Natural killer cell treated with Interleukin-12 subunit alpha and Interleukin-12 subunit beta and Interleukin-15 and Interleukin-18, amount 100 ng/mL, for 72 hours (primary cell): ENCODE results near the gene TCERG1L. TPM values are rescaled to one million over a fixed set of nuclear protein-coding genes. Genes with fewer than 3 reads are reported as not detected.
"Not testable (repeated sequence)": the region's sequence is repeated elsewhere in the genome, so short reads cannot be mapped to it uniquely, and the experiment has no call there.

ENCODE experiments used
- ATAC-seq, 2 donors: fragments of 150-1000 bp; cut with Tn5 transposase in 1 of 2; sonication (Bioruptor Pico), chemical (Tn5 transposase) in 1 of 2; 2 replicates each; pipeline ENCODE4 v1.10.0; 2021
- DNase-seq: peaks from one replicate; pipeline ENCODE4 v3.0.0; 2022; ENCODE audit warnings: low spot score
- H3K27ac Mint-ChIP-seq, 2 donors: 1 replicate in 1 of 2; 2 replicates in 1 of 2; pipeline ENCODE4 v1.8.0; 2022; ENCODE audit warnings: mixed read lengths in 2 of 2, mild to moderate bottlenecking in 1 of 2, moderate library complexity in 1 of 2
- H3K27me3 Mint-ChIP-seq, 2 donors: 1 replicate in 1 of 2; 2 replicates in 1 of 2; pipeline ENCODE4 v1.8.0; 2022; ENCODE audit warnings: mixed read lengths in 2 of 2
- H3K36me3 Mint-ChIP-seq: one replicate; pipeline ENCODE4 v1.8.0; 2022; ENCODE audit warnings: mixed read lengths
- H3K4me1 Mint-ChIP-seq, 2 donors: 1 replicate in 1 of 2; 2 replicates in 1 of 2; pipeline ENCODE4 v1.8.0; 2022; ENCODE audit warnings: low read depth in 2 of 2, mixed read lengths in 2 of 2, mild to moderate bottlenecking in 1 of 2
- H3K4me3 Mint-ChIP-seq: one replicate; pipeline ENCODE4 v1.8.0; 2022; ENCODE audit warnings: mixed read lengths
- H3K9me3 Mint-ChIP-seq: 2 replicates; pipeline ENCODE4 v1.8.0; 2022; ENCODE audit warnings: mixed read lengths
- total RNA-seq, 2 donors: library from RNA; stranded (reverse); gene quantifications; one replicate each; pipeline ENCODE4 v1.2.3, GENCODE V29; 2022

TCERG1L gene
- total RNA-seq, 2 donors from 2014 or later = 0.10 to 0.81 TPM

GRCh38 chr10:131187274-131187673 lies 124.2 kb downstream of the TCERG1L start:
- Mint-ChIP-seq H3K36me3 (no peaks in the 10 kb centered on the region), H3K4me1 (no peaks in the 10 kb centered on the region), H3K27ac (no peak overlapping the region), H3K9me3 (no peaks in the 10 kb centered on the region), H3K27me3 (peaks cover 0 to 32% of the 10 kb centered on the region in 2 donors), H3K4me3 (no peak overlapping the region)
- DNase-seq (no peak), ATAC-seq (no peak)

- Mint-ChIP-seq H3K36me3 (no peaks in the 10 kb centered on the region), H3K9me3 (no peaks in the 10 kb centered on the region), H3K27me3 (peaks cover 0 to 32% of the 10 kb centered on the region in 2 donors), H3K4me3 (no peak overlapping the region), H3K4me1 (no peaks in the 10 kb centered on the region), H3K27ac (no peak overlapping the region)
- ATAC-seq = no peak
- no peak for DNase-seq
These were observed 124.8 kb downstream of the TCERG1L start for GRCh38 chr10:131186547-131187253.

- Mint-ChIP-seq H3K9me3 (no peaks in the 10 kb centered on the region), H3K4me3 (no peak overlapping the region), H3K27ac (no peak overlapping the region), H3K36me3 (no peaks in the 10 kb centered on the region), H3K27me3 (peaks cover 4 to 11% of the 10 kb centered on the region in 2 donors), H3K4me1 (no peaks in the 10 kb centered on the region)
- ATAC-seq (no peak), DNase-seq (no peak)
These were observed 127.0 kb downstream of the TCERG1L start for GRCh38 chr10:131184503-131184902.

- Mint-ChIP-seq H3K36me3 (no peaks in the 10 kb centered on the region), H3K9me3 (no peaks in the 10 kb centered on the region), H3K4me1 (no peaks in the 10 kb centered on the region), H3K27ac (no peak overlapping the region), H3K4me3 (no peak overlapping the region), H3K27me3 (peaks cover 4 to 8% of the 10 kb centered on the region in 2 donors)
- no peak for ATAC-seq
- no peak for DNase-seq
These were observed 127.9 kb downstream of the TCERG1L start for GRCh38 chr10:131183546-131184045.

- DNase-seq (no peak), ATAC-seq (peak in 1 of 2 donors; percentile 4)
- no peaks in the 10 kb centered on the region for H3K9me3 Mint-ChIP-seq
- H3K4me3 Mint-ChIP-seq = no peak overlapping the region
- no peaks in the 10 kb centered on the region for H3K4me1 Mint-ChIP-seq
- H3K27ac Mint-ChIP-seq = no peak overlapping the region
- no peaks in the 10 kb centered on the region for H3K36me3 Mint-ChIP-seq
- H3K27me3 Mint-ChIP-seq = peaks cover 4 to 8% of the 10 kb centered on the region in 2 donors
These were observed 130.1 kb downstream of the TCERG1L start for GRCh38 chr10:131181456-131181855.

GRCh38 chr10:131180740-131181415 lies 130.6 kb downstream of the TCERG1L start:
- Mint-ChIP-seq H3K36me3 (no peaks in the 10 kb centered on the region), H3K27ac (no peak overlapping the region), H3K27me3 (peaks cover 4 to 8% of the 10 kb centered on the region in 2 donors), H3K4me1 (no peaks in the 10 kb centered on the region), H3K4me3 (no peak overlapping the region), H3K9me3 (no peaks in the 10 kb centered on the region)
- ATAC-seq (peak in 1 of 2 donors; percentile 22), DNase-seq (no peak)

- H3K4me1 Mint-ChIP-seq = no peaks in the 10 kb centered on the region
- H3K27me3 Mint-ChIP-seq = peaks cover 4 to 8% of the 10 kb centered on the region in 2 donors
- no peaks in the 10 kb centered on the region for H3K36me3 Mint-ChIP-seq
- no peak overlapping the region for H3K27ac Mint-ChIP-seq
- H3K9me3 Mint-ChIP-seq = peaks cover 4% of the 10 kb centered on the region
- ATAC-seq (no peak), DNase-seq (no peak)
- no peak overlapping the region for H3K4me3 Mint-ChIP-seq
These were observed 131.4 kb downstream of the TCERG1L start for GRCh38 chr10:131180086-131180485.

GRCh38 chr10:131179361-131179760 lies 132.2 kb downstream of the TCERG1L start:
- no peak overlapping the region for H3K27ac Mint-ChIP-seq
- DNase-seq = no peak
- H3K36me3 Mint-ChIP-seq = no peaks in the 10 kb centered on the region
- no peak for ATAC-seq
- H3K27me3 Mint-ChIP-seq = peaks cover 4 to 8% of the 10 kb centered on the region in 2 donors
- no peak overlapping the region for H3K4me3 Mint-ChIP-seq
- H3K4me1 Mint-ChIP-seq = no peaks in the 10 kb centered on the region
- H3K9me3 Mint-ChIP-seq = peaks cover 4% of the 10 kb centered on the region

- ATAC-seq (no peak), DNase-seq (no peak)
- Mint-ChIP-seq H3K9me3 (peaks cover 4% of the 10 kb centered on the region), H3K4me3 (no peak overlapping the region), H3K27ac (no peak overlapping the region), H3K4me1 (no peaks in the 10 kb centered on the region), H3K36me3 (no peaks in the 10 kb centered on the region), H3K27me3 (peaks cover 1 to 4% of the 10 kb centered on the region in 2 donors)
These were observed 132.8 kb downstream of the TCERG1L start for GRCh38 chr10:131178521-131179331.

- Mint-ChIP-seq H3K4me1 (no peaks in the 10 kb centered on the region), H3K27ac (no peak overlapping the region), H3K27me3 (peaks cover 0 to 4% of the 10 kb centered on the region in 2 donors), H3K4me3 (no peak overlapping the region), H3K9me3 (peaks cover 4% of the 10 kb centered on the region), H3K36me3 (no peaks in the 10 kb centered on the region)
- no peak for DNase-seq
- no peak for ATAC-seq
These were observed 133.8 kb downstream of the TCERG1L start for GRCh38 chr10:131177431-131178327.

GRCh38 chr10:131176907-131177306 lies 134.6 kb downstream of the TCERG1L start:
- Mint-ChIP-seq H3K4me3 (no peak overlapping the region), H3K27me3 (peaks cover 0 to 4% of the 10 kb centered on the region in 2 donors), H3K27ac (no peak overlapping the region), H3K36me3 (no peaks in the 10 kb centered on the region), H3K4me1 (no peaks in the 10 kb centered on the region), H3K9me3 (peaks cover 4% of the 10 kb centered on the region)
- ATAC-seq (peak in 1 of 2 donors; percentile 10), DNase-seq (no peak)

GRCh38 chr10:131176324-131176723 lies 135.2 kb downstream of the TCERG1L start:
- H3K4me3 Mint-ChIP-seq, H3K27ac Mint-ChIP-seq, H3K36me3 Mint-ChIP-seq, H3K4me1 Mint-ChIP-seq, H3K27me3 Mint-ChIP-seq, DNase-seq, H3K9me3 Mint-ChIP-seq: not testable (repeated sequence)
- peak in 1 of 2 donors; percentile 25 for ATAC-seq

GRCh38 chr10:131175891-131176290 lies 135.6 kb downstream of the TCERG1L start:
- Mint-ChIP-seq H3K27me3 (peaks cover 0 to 4% of the 10 kb centered on the region in 2 donors), H3K36me3 (no peaks in the 10 kb centered on the region), H3K4me1 (no peaks in the 10 kb centered on the region), H3K9me3 (peaks cover 4% of the 10 kb centered on the region), H3K27ac (no peak overlapping the region), H3K4me3 (no peak overlapping the region)
- ATAC-seq (no peak), DNase-seq (no peak)
